SK-N-SH (cell line): ENCODE data around the gene FLT1. TPM values are rescaled to one million over a fixed set of nuclear protein-coding genes. Genes with fewer than 3 reads are reported as not detected.

ENCODE experiments used
- CTCF ChIA-PET: fragments of 300-600, 350-600 bp; formaldehyde crosslinking; extraction: SDS; loops from one replicate; lab custom pipeline; 2021; lab: Yijun Ruan, JAX
- POLR2A ChIA-PET: fragments of 350-600 bp; sonication (Branson Sonifier 250); formaldehyde crosslinking; extraction: SDS; loops from one replicate; lab custom pipeline; 2020; ENCODE audit warnings: antibody characterized with exemption, inconsistent platforms; lab: Yijun Ruan, JAX
- DNase-seq: peaks from one replicate; pipeline ENCODE4 v3.0.0; 2012
- H2AFZ ChIP-seq: fragments of 200-600 bp; sonication (generic); 2 replicates; pipeline ENCODE4 v1.8.1; 2016; ENCODE audit warnings: antibody characterized with exemption, mild to moderate bottlenecking, low read depth
- H3F3A ChIP-seq: fragments of 200-600 bp; sonication (generic); replicated peaks from 2 replicates; pipeline ENCODE3; 2016; ENCODE audit warnings: antibody characterized with exemption, mild to moderate bottlenecking; ENCODE audit not compliant: insufficient read depth
- H3K27ac ChIP-seq, 2 experiments: fragments of 200-500 bp in 1 of 2; fragments of 200-600 bp in 1 of 2; sonication (Bioruptor generic) in 1 of 2; sonication (generic), shearing (Covaris generic) in 1 of 2; 2 replicates each; pipeline versions ENCODE4 v1.5.1 to v1.6.1; 2014 to 2016; ENCODE audit warnings: low read depth in 2 of 2, inconsistent platforms in 1 of 2, low read length in 1 of 2, mild to moderate bottlenecking in 1 of 2, mixed read lengths in 1 of 2
- H3K27me3 ChIP-seq: fragments of 200-600 bp; sonication (generic), shearing (Covaris generic); 2 replicates; pipeline ENCODE4 v1.6.1; 2016; ENCODE audit warnings: mixed run types; ENCODE audit not compliant: insufficient read depth
- H3K36me3 ChIP-seq, 2 experiments: fragments of 200-500 bp in 1 of 2; fragments of 200-600 bp in 1 of 2; sonication (Bioruptor generic) in 1 of 2; sonication (generic) in 1 of 2; replicated peaks in 1 of 2; 2 replicates each; pipeline versions ENCODE3 to v1.5.1; 2014 to 2016; ENCODE audit warnings: low read length in 1 of 2, mild to moderate bottlenecking in 1 of 2; ENCODE audit not compliant: insufficient read depth in 2 of 2, control insufficient read depth in 1 of 2
- H3K4me1 ChIP-seq, 2 experiments: fragments of 200-500 bp in 1 of 2; fragments of 200-600 bp in 1 of 2; sonication (Bioruptor generic) in 1 of 2; sonication (generic), shearing (Covaris generic) in 1 of 2; 2 replicates each; pipeline versions ENCODE4 v1.5.1 to v1.6.1; 2014 to 2016; ENCODE audit warnings: low read depth in 1 of 2, low read length in 1 of 2, mixed run types in 1 of 2; ENCODE audit not compliant: insufficient read depth in 2 of 2, control insufficient read depth in 1 of 2
- H3K4me2 ChIP-seq: fragments of 200-600 bp; sonication (generic), shearing (Covaris generic); 2 replicates; pipeline ENCODE4 v1.6.1; 2017; ENCODE audit warnings: mixed run types
- H3K4me3 ChIP-seq, 2 experiments: fragments of 200-500 bp in 1 of 2; fragments of 200-600 bp in 1 of 2; sonication (Bioruptor generic) in 1 of 2; sonication (generic), shearing (Covaris generic) in 1 of 2; 2 replicates each; pipeline versions ENCODE4 v1.5.1 to v1.8.1; 2014 to 2016; ENCODE audit warnings: low read depth in 2 of 2, inconsistent platforms in 1 of 2, low read length in 1 of 2, mild to moderate bottlenecking in 1 of 2, mixed read lengths in 1 of 2, moderate library complexity in 1 of 2
- H3K79me2 ChIP-seq: fragments of 200-600 bp; sonication (generic); 2 replicates; pipeline ENCODE4 v1.8.1; 2017; ENCODE audit warnings: mild to moderate bottlenecking; ENCODE audit not compliant: insufficient read depth
- H3K9ac ChIP-seq: fragments of 200-600 bp; sonication (generic); 2 replicates; pipeline ENCODE4 v1.6.1; 2017; ENCODE audit warnings: mixed run types
- H3K9me2 ChIP-seq: fragments of 200-600 bp; sonication (generic); 2 replicates; pipeline ENCODE4 v1.6.1; 2017; ENCODE audit warnings: mixed run types
- H3K9me3 ChIP-seq: fragments of 200-600 bp; sonication (generic); 2 replicates; pipeline ENCODE4 v1.6.1; 2017; ENCODE audit warnings: mixed run types, mild to moderate bottlenecking, moderate library complexity
- H4K20me1 ChIP-seq: fragments of 200-600 bp; sonication (generic); 2 replicates; pipeline ENCODE4 v1.6.1; 2017; ENCODE audit warnings: mild to moderate bottlenecking, mixed run types; ENCODE audit not compliant: insufficient read depth
- CTCF ChIP-seq: fragments of 200-600 bp; sonication (generic); IDR thresholded peaks from 2 replicates; pipeline ENCODE4 v1.6.1; 2017; ENCODE audit warnings: antibody characterized with exemption, mild to moderate bottlenecking, moderate library complexity
- EP300 ChIP-seq, 2 experiments: IDR thresholded peaks; 2 replicates each; pipeline versions ENCODE4 v1.4.0 to v1.6.1; 2012; ENCODE audit warnings: borderline replicate concordance in 1 of 2, low read depth in 1 of 2, low read length in 1 of 2
- FOXJ3 ChIP-seq: sonication (generic); formaldehyde crosslinking; IDR thresholded peaks from 2 replicates; pipeline ENCODE4 v1.5.1; 2020; ENCODE audit warnings: mild to moderate bottlenecking, missing genetic modification reagents
- IRF3 ChIP-seq: fragments of 150-350 bp; IDR thresholded peaks from 2 replicates; pipeline ENCODE4 v1.6.1; 2016; ENCODE audit warnings: mild to moderate bottlenecking, low read depth, low read length
- JUND ChIP-seq: IDR thresholded peaks from 2 replicates; pipeline ENCODE4 v1.4.0; 2012
- MEF2A ChIP-seq: IDR thresholded peaks from 2 replicates; pipeline ENCODE4 v1.4.0; 2012; ENCODE audit warnings: low read depth, borderline replicate concordance
- RAD21 ChIP-seq: IDR thresholded peaks from 2 replicates; pipeline ENCODE4 v1.6.1; 2012; ENCODE audit warnings: mild to moderate bottlenecking, low read length
- REST ChIP-seq: IDR thresholded peaks from 2 replicates; pipeline ENCODE4 v1.6.1; 2012; ENCODE audit warnings: mild to moderate bottlenecking, low read depth, low read length, moderate library complexity
- SMC3 ChIP-seq: IDR thresholded peaks from 2 replicates; pipeline ENCODE4 v1.6.1; 2012; ENCODE audit warnings: low read depth, low read length, improper control_type of control experiment
- TAF1 ChIP-seq: IDR thresholded peaks from 2 replicates; pipeline ENCODE4 v1.6.1; 2012; ENCODE audit warnings: low read depth, mild to moderate bottlenecking, low read length, moderate library complexity, borderline replicate concordance
- TEAD4 ChIP-seq: IDR thresholded peaks from 2 replicates; pipeline ENCODE4 v1.4.0; 2012; ENCODE audit warnings: mild to moderate bottlenecking, borderline replicate concordance; ENCODE audit not compliant: insufficient read depth
- USF1 ChIP-seq: IDR thresholded peaks from 2 replicates; pipeline ENCODE4 v1.4.0; 2012; ENCODE audit warnings: low read depth, borderline replicate concordance
- YY1 ChIP-seq: IDR thresholded peaks from 2 replicates; pipeline ENCODE4 v1.4.0; 2012; ENCODE audit warnings: low read depth, mild to moderate bottlenecking
- WGBS: methylation state at CpG from one replicate; pipeline ENCODE4 v1.1.6; 2017; ENCODE audit warnings: low lambda C conversion rate; 5-methylcytosine and 5-hydroxymethylcytosine counted together
- polyA plus RNA-seq, 3 experiments: library from polyadenylated mRNA; depleted of rRNA; stranded (reverse); fragments of >200 nt; gene quantifications; 2 replicates each; pipeline ENCODE4 v1.2.3, GENCODE V29; 2012

The FLT1 gene
- polyA plus RNA-seq, 1 of the 3 experiments (the other 2 are of a cell fraction): 0.20 TPM

GRCh38 chr13:28326056-28326455 lies 168.9 kb downstream of the FLT1 start:
- no peak overlapping the region for H3K4me3 ChIP-seq
- no peaks in the 10 kb centered on the region for H3K36me3 ChIP-seq
- no peak overlapping the region for H3K9ac ChIP-seq
- CTCF ChIA-PET: interaction anchor here (4.1 kb wide), 1 partner anchor 12 kb away, joined by 22 read pairs; no protein-coding TSS in a partner anchor
- peaks cover 10 to 11% of the 10 kb centered on the region in 2 experiments; a peak in 3 of 4 replicates for H3K4me1 ChIP-seq
- no peaks in the 10 kb centered on the region for H3F3A ChIP-seq
- no peak overlapping the region for H3K4me2 ChIP-seq
- H3K27me3 ChIP-seq: no peaks in the 10 kb centered on the region
- no peak overlapping the region for H2AFZ ChIP-seq
- no peaks in the 10 kb centered on the region for H4K20me1 ChIP-seq
- TF ChIP-seq YY1: no peak
- no peak for TF ChIP-seq RAD21
- TF ChIP-seq, all 33 proteins: peak for 0
- H3K79me2 ChIP-seq: no peaks in the 10 kb centered on the region
- WGBS: 63% methylated on average over 2 of the region's 2 CpGs
- no peaks in the 10 kb centered on the region for H3K9me3 ChIP-seq
- no peaks in the 10 kb centered on the region for H3K9me2 ChIP-seq
- POLR2A ChIA-PET: no interaction called here
- H3K27ac ChIP-seq: no peak overlapping the region
- no peak for DNase-seq

GRCh38 chr13:28325022-28325421 lies 169.9 kb downstream of the FLT1 start:
- Histone ChIP-seq H3F3A (no peaks in the 10 kb centered on the region), H3K4me2 (no peak overlapping the region), H3K27me3 (no peaks in the 10 kb centered on the region), H3K9ac (no peak overlapping the region), H4K20me1 (no peaks in the 10 kb centered on the region), H3K79me2 (no peaks in the 10 kb centered on the region), H3K4me1 (peaks cover 10 to 11% of the 10 kb centered on the region in 2 experiments; a peak in 3 of 4 replicates), H2AFZ (no peak overlapping the region), H3K4me3 (no peak overlapping the region), H3K36me3 (no peaks in the 10 kb centered on the region), H3K9me3 (no peaks in the 10 kb centered on the region), H3K27ac (no peak overlapping the region), H3K9me2 (no peaks in the 10 kb centered on the region)
- ChIA-PET CTCF (interaction anchor here (0.8 to 4.1 kb wide), 13 partner anchors 8 to 472 kb away, joined by 3 to 22 read pairs (median 5); no protein-coding TSS in a partner anchor), POLR2A (no interaction called here)
- no peak for TF ChIP-seq TEAD4
- no peak for TF ChIP-seq EP300 (IDR thresholded peaks at IDR 0.05; ENCODE audit: borderline replicate concordance in 1 of 2, low read depth in 1 of 2, low read length in 1 of 2)
- TF ChIP-seq IRF3: no peak
- WGBS: 73% methylated on average over 2 of the region's 2 CpGs
- no peak for DNase-seq

GRCh38 chr13:28324181-28324789 lies 170.6 kb downstream of the FLT1 start:
- Histone ChIP-seq H3K79me2 (no peaks in the 10 kb centered on the region), H3K36me3 (no peaks in the 10 kb centered on the region), H3K27ac (no peak overlapping the region), H3K4me2 (no peak overlapping the region), H3K4me1 (peaks cover 10 to 11% of the 10 kb centered on the region in 2 experiments; a peak in 3 of 4 replicates), H3K9ac (no peak overlapping the region), H2AFZ (no peak overlapping the region), H3K4me3 (peak overlapping the region in 1 of 2 experiments; percentile 43; a peak in 1 of 4 replicates), H4K20me1 (no peaks in the 10 kb centered on the region), H3K27me3 (no peaks in the 10 kb centered on the region), H3F3A (no peaks in the 10 kb centered on the region), H3K9me2 (no peaks in the 10 kb centered on the region), H3K9me3 (no peaks in the 10 kb centered on the region)
- DNase-seq: peak; percentile 74
- 60% methylated on average over 4 of the region's 4 CpGs for WGBS
- ChIA-PET POLR2A (no interaction called here), CTCF (interaction anchor here (0.6 to 4.1 kb wide), 21 partner anchors 9 to 472 kb away, joined by 3 to 22 read pairs (median 5); partner anchors contain the start of gene POMP)
- TF ChIP-seq CTCF (peak; percentile 84), TAF1 (no peak), USF1 (no peak), MEF2A (no peak), JUND (no peak), REST (no peak), SMC3 (peak; percentile 83), FOXJ3 (CRISPR knock-in tag) (no peak)
